Immature natural killer cell (primary cell): Measurements from ENCODE around the gene FSD1. TPM values are rescaled to one million over a fixed set of nuclear protein-coding genes. Genes with fewer than 3 reads are reported as not detected.
A peak's percentile ranks its signal among the peaks of the same experiment; 100 is the strongest.

ENCODE experiments used
- DNase-seq, 3 donors: peaks; one replicate each; pipeline ENCODE4 v3.0.0; 2022; ENCODE audit warnings: mixed read lengths in 1 of 3
- H3K27ac Mint-ChIP-seq, 6 donors: one replicate each; pipeline ENCODE4 v1.8.0; 2020; ENCODE audit warnings: mixed read lengths in 6 of 6, mild to moderate bottlenecking in 5 of 6, inconsistent platforms in 4 of 6, moderate library complexity in 3 of 6
- H3K27me3 Mint-ChIP-seq, 3 donors: one replicate each; pipeline ENCODE4 v1.8.0; 2020 to 2021; ENCODE audit warnings: low read depth in 3 of 3, mild to moderate bottlenecking in 3 of 3, mixed read lengths in 3 of 3, moderate library complexity in 3 of 3, inconsistent platforms in 1 of 3
- H3K36me3 Mint-ChIP-seq, 3 donors: one replicate each; pipeline ENCODE4 v1.8.0; 2020; ENCODE audit warnings: mixed read lengths in 3 of 3, inconsistent platforms in 2 of 3, mild to moderate bottlenecking in 2 of 3
- H3K4me1 Mint-ChIP-seq, 2 donors: one replicate each; pipeline ENCODE4 v1.8.0; 2020; ENCODE audit warnings: inconsistent platforms in 2 of 2, mild to moderate bottlenecking in 2 of 2, mixed read lengths in 2 of 2, moderate library complexity in 1 of 2
- H3K4me3 Mint-ChIP-seq, 5 donors: one replicate each; pipeline ENCODE4 v1.8.0; 2020; ENCODE audit warnings: mild to moderate bottlenecking in 5 of 5, mixed read lengths in 5 of 5, inconsistent platforms in 3 of 5, moderate library complexity in 3 of 5
- H3K9me3 Mint-ChIP-seq, 6 donors: one replicate each; pipeline ENCODE4 v1.8.0; 2020; ENCODE audit warnings: mild to moderate bottlenecking in 6 of 6, mixed read lengths in 6 of 6, inconsistent platforms in 4 of 6, moderate library complexity in 3 of 6
- polyA plus RNA-seq, 3 donors: library from polyadenylated mRNA; unstranded; fragments of 300-500 nt; fragmentation: Illumina TruSeq; gene quantifications; one replicate each; pipeline ENCODE4 v1.2.3, GENCODE V29; 2021

The FSD1 gene
- polyA plus RNA-seq, 3 donors from 2014 or later: 10.1 to 23.8 (median 12.8) TPM

DNA sequence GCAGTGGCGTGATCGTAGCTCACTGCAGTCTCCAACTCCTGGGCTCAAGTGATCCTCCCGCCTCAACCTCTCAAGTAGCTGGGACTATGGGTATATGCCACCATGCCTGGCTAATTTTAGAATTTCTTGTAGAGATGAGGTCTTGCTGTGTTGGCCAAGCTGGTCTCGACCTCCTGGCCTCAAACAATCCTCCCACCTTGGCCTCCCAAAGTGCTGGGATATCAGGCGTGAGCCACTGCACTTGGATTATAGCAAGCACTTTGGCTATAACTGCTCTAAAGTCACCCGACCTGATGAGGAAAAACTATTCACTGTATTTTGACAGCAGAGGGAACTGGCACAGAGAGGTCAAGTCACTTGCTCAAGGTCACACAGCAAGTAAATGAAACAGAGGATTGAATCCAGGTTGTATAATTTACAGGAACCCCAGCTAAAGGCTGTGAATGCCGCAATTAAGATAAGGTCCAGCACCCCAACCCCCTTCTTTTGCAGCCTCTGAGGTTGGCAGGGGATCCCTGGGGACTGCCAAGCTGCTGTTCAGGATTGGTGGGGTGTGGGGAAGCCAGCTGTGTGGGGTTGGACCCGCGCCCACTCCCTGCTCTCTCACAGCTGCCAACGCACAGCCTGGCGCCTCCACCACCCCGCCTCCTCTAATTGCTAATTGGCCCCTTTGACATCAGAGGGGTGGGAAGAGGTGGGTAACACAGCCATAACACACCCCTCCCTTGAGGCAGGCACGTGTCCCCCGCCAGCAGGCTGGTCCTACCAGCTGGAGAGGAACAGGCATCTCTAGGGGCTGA, 8.2 kb upstream of the FSD1 start:
- no peak for DNase-seq
- Mint-ChIP-seq H3K27me3 (peaks cover 0 to 3% (median 0%) of the 10 kb centered on the region in 3 donors), H3K36me3 (peaks cover 0 to 5% (median 3%) of the 10 kb centered on the region in 3 donors), H3K4me1 (peaks cover 14 to 23% of the 10 kb centered on the region in 2 donors), H3K9me3 (no peaks in the 10 kb centered on the region), H3K4me3 (no peak overlapping the region), H3K27ac (peak overlapping the region in 1 of 6 donors; percentile 9)

DNA sequence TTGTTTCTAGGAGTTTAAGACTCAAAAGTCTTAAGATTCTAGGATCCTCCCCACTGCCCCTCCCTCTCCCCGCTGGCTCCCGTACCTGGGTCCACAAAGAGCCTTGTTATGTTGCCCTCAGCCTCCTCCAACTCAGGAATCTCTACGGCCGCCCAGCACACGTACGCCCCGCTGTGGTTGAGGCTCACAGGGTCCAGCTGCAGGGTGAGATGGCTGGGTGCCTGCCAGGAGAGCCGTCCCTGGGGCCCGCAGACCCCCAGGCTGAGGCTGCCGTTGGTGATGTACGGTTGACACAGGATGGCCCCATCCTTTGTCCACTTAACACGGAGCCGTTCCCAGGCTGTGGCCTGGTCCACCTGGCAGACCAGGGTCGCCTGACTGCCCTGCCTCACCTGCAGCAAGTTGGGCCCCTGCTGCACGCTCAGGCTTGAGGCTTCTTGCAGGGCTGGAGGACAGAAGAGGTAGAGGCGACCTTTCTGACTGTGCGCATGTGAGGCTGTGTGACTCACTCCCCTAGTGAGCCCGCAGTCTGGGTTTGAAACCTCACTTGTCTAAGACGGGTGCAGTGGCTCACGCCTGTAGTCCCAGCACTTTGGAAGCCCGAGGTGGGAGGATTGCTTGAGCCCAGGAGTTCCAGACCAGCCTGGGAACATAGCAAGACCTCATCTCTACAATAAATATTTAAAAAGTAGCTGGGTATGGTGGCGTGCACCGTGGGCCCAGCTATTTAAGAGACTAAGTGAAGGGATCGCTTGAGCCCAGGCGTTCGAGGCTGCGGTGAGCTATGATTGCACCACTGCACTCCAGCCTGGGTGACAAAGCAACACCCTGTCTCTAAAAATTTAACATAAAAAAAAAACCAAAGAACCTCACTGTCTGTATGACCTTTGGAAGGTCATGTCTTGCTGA, 6.2 kb upstream of the FSD1 start:
- peak overlapping the region in 4 of 5 donors; percentile 19 to 78 (median 36) for H3K4me3 Mint-ChIP-seq
- peaks cover 33 to 42% of the 10 kb centered on the region in 2 donors for H3K4me1 Mint-ChIP-seq
- H3K27ac Mint-ChIP-seq: peak overlapping the region; percentile 63 to 93 (median 90)
- H3K9me3 Mint-ChIP-seq: no peaks in the 10 kb centered on the region
- peaks cover 0 to 4% (median 0%) of the 10 kb centered on the region in 3 donors for H3K27me3 Mint-ChIP-seq
- peaks cover 0 to 5% (median 3%) of the 10 kb centered on the region in 3 donors for H3K36me3 Mint-ChIP-seq
- DNase-seq: peak; percentile 13 to 34 (median 33)

DNA sequence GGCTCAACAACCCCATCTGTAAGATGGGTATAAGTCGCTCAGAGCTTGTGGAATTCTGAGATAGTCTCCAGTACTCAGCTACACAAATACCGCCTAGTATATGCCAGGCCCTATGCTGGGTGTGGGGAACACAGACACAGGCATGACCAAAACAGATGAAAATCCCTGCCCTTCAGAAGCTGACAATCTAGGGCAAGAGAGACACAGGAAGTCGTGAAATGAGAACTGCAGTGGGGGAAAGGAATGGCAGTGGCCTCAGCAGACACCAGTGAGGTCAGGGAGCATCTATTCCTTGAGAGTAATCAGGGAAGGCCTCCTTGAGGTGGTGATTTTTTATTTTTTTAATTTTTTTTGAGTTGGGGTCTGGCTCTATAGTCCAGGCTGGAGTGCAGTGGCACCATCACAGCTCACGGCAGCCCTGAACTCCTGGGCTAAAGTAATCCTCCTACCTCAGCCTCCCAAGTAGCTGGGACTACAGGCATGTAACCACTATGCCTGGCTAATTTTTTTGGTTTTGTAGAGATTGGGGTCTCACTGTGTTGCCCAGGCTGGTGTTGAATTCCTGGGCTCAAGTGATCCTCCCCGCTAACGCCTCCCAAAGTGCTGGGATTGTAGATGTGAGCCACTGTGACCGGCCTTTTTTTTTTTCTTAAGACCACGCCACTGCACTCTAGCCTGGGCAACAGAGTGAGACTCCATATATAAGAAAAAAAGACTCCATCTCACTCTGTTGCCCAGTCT, 5.4 kb upstream of the FSD1 start:
- H3K27ac Mint-ChIP-seq: peak overlapping the region; percentile 63 to 93 (median 90)
- peak overlapping the region in 4 of 5 donors; percentile 26 to 78 (median 36) for H3K4me3 Mint-ChIP-seq
- peaks cover 0 to 5% (median 3%) of the 10 kb centered on the region in 3 donors for H3K36me3 Mint-ChIP-seq
- no peak for DNase-seq
- H3K27me3 Mint-ChIP-seq: peaks cover 0 to 7% (median 4%) of the 10 kb centered on the region in 3 donors
- H3K9me3 Mint-ChIP-seq: no peaks in the 10 kb centered on the region
- H3K4me1 Mint-ChIP-seq: peaks cover 40 to 48% of the 10 kb centered on the region in 2 donors

DNA sequence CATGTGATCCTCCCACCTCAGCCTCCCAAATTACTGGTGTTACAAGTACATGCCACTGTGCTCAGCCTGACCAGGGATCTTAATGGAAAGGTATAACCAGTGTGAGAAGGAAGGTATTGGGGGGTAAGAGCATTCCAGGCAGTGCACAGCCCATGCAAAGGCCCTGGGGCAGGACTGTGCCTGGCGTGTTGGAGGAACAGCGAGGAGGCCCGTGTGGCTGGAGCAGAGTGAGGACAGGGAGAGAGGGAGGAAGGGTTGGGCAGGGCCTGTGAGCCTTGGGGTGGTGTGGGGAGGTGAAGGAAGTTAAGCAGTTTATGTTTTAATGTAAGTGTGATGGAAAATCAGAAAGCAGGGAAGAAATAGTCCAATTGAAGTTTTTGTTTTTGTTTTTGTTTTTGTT, 3.8 kb upstream of the FSD1 start:
- H3K4me3 Mint-ChIP-seq: peak overlapping the region; percentile 5 to 80 (median 67)
- H3K4me1 Mint-ChIP-seq: peaks cover 44 to 56% of the 10 kb centered on the region in 2 donors
- H3K27ac Mint-ChIP-seq: peak overlapping the region; percentile 65 to 92 (median 86)
- H3K9me3 Mint-ChIP-seq: no peaks in the 10 kb centered on the region
- no peak for DNase-seq
- peaks cover 0 to 7% (median 6%) of the 10 kb centered on the region in 3 donors for H3K27me3 Mint-ChIP-seq
- H3K36me3 Mint-ChIP-seq: peaks cover 0 to 4% (median 3%) of the 10 kb centered on the region in 3 donors

DNA sequence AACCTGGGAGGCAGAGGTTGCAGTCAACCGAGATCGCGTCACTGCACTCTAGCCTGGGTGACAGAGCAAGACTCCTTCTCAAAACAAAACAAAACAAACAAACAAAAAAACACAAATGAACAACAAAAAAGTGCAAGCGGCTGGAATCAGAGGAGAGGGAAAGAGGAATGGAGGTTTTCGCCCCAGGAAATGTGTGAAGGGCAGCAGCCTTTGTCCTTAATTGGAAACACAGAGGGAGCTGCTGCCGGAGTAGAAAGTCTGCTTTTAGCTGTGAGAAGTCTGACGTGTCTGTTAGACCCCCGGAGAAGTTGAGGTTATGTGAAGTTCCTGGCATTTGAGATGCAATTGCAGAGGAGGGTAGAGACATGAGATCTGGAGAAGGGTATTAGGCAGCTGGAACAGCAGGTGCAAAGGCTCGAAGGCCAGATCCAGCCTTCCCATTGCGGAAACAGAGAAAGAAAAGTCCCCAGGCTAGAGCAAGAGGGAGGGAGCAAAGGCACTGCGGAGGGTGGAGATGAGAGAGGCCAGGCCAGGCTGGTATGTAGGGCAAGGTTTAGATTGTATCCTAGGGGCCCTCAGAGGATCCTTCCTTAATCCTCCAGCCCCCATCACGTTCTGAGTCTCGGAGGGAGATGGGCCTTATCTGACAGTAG, 2.7 kb upstream of the FSD1 start:
- Mint-ChIP-seq H3K9me3 (no peaks in the 10 kb centered on the region), H3K4me1 (peaks cover 44 to 60% of the 10 kb centered on the region in 2 donors), H3K27me3 (peaks cover 0 to 8% (median 7%) of the 10 kb centered on the region in 3 donors), H3K27ac (peak overlapping the region; percentile 86 to 92 (median 90)), H3K4me3 (peak overlapping the region; percentile 85 to 96 (median 89)), H3K36me3 (peaks cover 0 to 5% (median 3%) of the 10 kb centered on the region in 3 donors)
- peak in 1 of 3 donors; percentile 5 for DNase-seq

DNA sequence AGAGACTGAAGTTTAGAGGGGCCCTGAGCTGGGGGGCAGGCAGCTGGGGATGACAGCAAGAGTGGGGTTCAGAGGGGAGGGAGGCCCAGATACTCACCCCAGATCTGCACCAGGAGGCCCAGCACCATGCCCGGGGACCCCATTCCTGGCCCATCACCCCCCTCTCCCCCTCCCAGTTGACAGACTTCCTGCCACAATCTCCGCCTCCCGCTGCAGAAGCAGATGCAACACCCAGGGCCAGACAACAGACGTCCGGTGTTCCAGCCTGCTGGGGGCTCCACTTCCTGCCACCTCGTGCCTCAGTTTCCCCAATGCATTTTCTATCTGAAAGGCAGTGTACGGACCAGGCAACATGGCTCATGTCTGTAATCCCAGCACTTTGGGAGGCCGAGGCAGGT, 2.2 kb upstream of the FSD1 start, which contains the start of gene TMIGD2:
Gene TMIGD2, minus strand, starts transcription at position 147 of the 398 bp plus-strand sequence. Its CDS starts 4 bp downstream, at position 143.
- no peaks in the 10 kb centered on the region for H3K9me3 Mint-ChIP-seq
- peak within 1 kb of the TSS; percentile 86 to 95 (median 90) for H3K27ac Mint-ChIP-seq
- DNase-seq: peak; percentile 35 to 38 (median 37)
- peaks cover 0 to 5% (median 3%) of the 10 kb centered on the region in 3 donors for H3K36me3 Mint-ChIP-seq
- H3K4me3 Mint-ChIP-seq: peak within 1 kb of the TSS; percentile 85 to 96 (median 89)
- H3K27me3 Mint-ChIP-seq: peaks cover 0 to 8% (median 7%) of the 10 kb centered on the region in 3 donors
- peaks cover 44 to 60% of the 10 kb centered on the region in 2 donors for H3K4me1 Mint-ChIP-seq

DNA sequence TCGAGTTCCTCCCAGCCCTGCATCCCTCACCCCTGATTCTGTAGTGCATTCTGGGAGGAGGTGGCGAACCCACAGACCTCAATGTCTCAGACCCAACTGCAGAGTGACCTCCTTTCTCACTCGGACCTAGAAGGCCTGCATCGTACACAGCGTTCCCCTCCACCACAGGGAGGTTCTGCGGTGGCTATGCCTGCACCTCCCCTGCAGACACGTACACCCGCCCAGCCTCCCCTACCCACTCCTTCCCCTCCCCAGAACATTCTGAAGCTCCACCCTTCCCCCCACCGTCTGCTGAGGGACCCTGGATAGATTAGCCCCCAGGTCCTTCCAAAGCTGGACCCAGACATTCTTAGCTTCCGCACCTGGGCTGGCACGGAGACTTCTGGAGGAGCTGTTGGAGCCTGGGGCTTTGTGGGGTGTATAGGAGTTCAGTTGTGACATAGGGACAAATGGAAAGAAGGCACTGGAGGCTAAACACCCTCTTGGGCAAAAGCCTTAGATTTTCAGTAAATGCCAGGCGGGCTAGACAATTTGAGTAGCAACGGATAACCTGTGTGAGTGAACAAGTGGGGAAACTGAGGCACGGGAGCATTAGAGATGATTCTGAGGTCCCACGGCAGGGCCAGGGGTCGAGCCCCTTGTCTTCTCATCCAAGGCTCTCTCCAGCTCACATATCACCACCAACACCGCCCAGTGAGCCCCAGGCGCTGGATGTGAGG, 420 bp upstream of the FSD1 start:
- DNase-seq: peak; percentile 68 to 70 (median 68)
- H3K4me1 Mint-ChIP-seq: peaks cover 39 to 49% of the 10 kb centered on the region in 2 donors
- H3K36me3 Mint-ChIP-seq: peaks cover 0 to 3% (median 0%) of the 10 kb centered on the region in 3 donors
- H3K9me3 Mint-ChIP-seq: no peaks in the 10 kb centered on the region
- peaks cover 0 to 8% (median 6%) of the 10 kb centered on the region in 3 donors for H3K27me3 Mint-ChIP-seq
- peak overlapping the region; percentile 79 to 96 (median 85) for H3K4me3 Mint-ChIP-seq
- peak overlapping the region; percentile 81 to 95 (median 92) for H3K27ac Mint-ChIP-seq

DNA sequence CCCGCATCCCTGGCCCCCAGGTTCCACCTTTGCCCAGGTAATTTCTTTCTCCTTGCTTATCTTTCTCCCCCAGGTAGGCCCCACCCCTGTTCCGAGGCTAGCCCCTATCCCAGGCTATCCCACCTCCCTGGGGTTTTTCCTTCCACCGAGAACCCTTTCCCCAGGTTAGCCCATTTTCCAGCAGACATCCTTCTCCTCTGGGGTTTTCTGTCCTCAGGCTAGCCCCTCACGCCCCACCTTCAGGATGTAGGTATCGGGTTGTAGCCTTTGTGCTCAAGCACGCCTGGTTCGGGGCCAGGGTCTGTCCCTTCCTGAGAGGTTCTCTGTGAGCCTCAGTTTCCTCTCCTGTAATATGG, 837 bp downstream of the FSD1 start:
- H3K4me1 Mint-ChIP-seq: peaks cover 37 to 46% of the 10 kb centered on the region in 2 donors
- DNase-seq: no peak
- peaks cover 0 to 3% (median 0%) of the 10 kb centered on the region in 3 donors for H3K36me3 Mint-ChIP-seq
- H3K9me3 Mint-ChIP-seq: no peaks in the 10 kb centered on the region
- peak overlapping the region in 1 of 6 donors; percentile 51 for H3K27ac Mint-ChIP-seq
- peaks cover 0 to 8% (median 6%) of the 10 kb centered on the region in 3 donors for H3K27me3 Mint-ChIP-seq
- H3K4me3 Mint-ChIP-seq: peak overlapping the region; percentile 47 to 77 (median 58)

DNA sequence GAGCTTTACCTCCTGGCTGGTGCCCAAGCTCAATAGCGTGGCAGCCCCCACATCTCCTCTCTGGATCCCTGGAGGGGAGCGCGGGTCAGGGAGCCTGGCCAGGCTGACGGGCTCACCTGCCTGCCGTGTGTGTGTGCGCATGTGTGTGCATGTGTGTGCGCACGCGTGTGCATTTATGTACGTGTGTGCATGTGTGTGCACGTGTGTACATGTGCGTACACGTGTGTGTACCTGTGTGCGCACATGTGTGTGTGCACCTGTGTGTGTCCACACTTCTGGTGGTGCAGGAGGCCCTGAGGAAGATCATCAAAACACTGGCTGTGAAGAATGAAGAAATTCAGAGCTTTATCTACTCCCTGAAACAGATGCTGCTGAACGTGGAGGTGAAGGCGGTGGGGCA, 1.3 kb downstream of the FSD1 start:
- DNase-seq: no peak
- Mint-ChIP-seq H3K27me3 (peaks cover 0 to 8% (median 6%) of the 10 kb centered on the region in 3 donors), H3K4me1 (peaks cover 33 to 43% of the 10 kb centered on the region in 2 donors), H3K27ac (peak overlapping the region in 1 of 6 donors; percentile 51), H3K4me3 (peak overlapping the region; percentile 47 to 77 (median 58)), H3K36me3 (peaks cover 0 to 3% (median 0%) of the 10 kb centered on the region in 3 donors), H3K9me3 (no peaks in the 10 kb centered on the region)

DNA sequence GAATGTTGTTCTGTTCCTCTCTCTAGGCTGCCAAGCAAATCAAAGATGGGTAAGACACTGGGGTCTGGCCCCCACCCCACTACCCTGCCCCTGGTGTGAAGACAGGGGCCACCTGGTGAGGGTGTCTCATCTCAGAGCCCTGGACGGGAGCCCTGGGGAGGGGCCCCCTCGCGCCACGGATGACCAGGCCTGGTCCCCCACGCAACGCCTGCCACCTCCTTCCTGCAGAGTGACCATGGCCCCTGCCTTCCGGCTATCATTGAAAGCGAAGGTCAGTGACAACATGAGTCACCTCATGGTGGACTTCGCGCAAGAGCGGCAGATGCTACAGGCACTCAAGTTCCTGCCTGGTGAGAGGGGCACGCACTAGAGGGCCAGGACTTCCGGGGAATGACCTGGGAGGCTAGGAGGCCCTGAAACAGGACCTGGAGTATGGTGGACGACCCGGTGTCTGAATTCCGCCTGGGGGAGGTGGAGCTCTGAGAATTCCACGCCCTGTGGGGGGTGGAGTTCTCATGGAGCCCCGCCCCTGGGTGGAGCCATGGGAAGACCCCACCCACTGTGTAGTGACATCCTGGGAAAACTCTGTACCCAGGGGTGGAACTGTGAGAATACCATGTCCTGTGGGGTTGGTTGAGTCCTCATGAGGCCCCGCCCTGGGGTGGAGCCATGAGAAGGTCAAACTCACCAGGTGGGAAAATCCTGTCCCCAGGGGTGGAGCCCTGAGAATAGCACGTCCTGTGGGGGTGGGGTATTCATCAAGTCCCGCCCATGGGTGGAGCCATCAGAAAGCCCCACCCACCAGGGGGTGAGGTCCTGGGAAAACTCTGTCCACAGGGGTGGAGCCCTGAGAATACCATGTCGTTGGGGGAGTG, 6.1 kb downstream of the FSD1 start:
- H3K4me3 Mint-ChIP-seq: no peak overlapping the region
- peaks cover 0 to 7% of the 10 kb centered on the region in 2 donors for H3K4me1 Mint-ChIP-seq
- H3K27me3 Mint-ChIP-seq: peaks cover 0 to 5% (median 2%) of the 10 kb centered on the region in 3 donors
- DNase-seq: peak in 1 of 3 donors; percentile 7
- peaks cover 0 to 3% (median 0%) of the 10 kb centered on the region in 3 donors for H3K36me3 Mint-ChIP-seq
- H3K27ac Mint-ChIP-seq: no peak overlapping the region
- H3K9me3 Mint-ChIP-seq: no peaks in the 10 kb centered on the region

DNA sequence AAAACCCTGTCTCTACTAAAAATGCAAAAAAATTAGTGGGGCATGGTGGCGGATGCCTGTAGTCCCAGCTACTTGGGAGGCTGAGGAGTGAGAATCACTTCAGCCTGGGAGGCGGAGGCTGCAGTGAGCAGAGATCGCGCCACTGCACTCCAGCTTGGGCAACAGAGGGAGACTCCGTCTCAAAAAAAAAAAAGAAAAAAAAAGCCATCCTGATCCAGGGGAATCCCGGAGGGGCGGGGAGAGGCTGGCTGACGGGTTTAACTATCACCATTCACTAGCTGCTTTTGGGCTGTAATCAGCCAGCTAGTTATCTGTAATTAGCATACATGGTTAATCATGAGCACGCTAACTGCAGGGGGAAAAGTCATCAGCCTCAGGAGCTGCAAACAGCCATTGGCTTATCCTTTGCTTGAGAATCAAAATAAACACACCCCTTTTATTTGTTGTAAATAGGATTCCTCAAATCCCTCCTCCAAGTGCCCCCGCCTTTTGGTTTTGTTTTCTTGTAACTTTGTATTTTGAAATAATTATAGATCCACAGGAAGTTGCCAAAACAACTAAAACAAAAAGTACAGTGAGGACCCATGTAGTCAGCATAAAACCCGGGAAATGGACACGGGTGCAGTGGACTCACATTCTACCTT, 9.6 kb downstream of the FSD1 start:
- no peak for DNase-seq
- no peaks in the 10 kb centered on the region for H3K4me1 Mint-ChIP-seq
- no peaks in the 10 kb centered on the region for H3K9me3 Mint-ChIP-seq
- peaks cover 0 to 6% (median 0%) of the 10 kb centered on the region in 3 donors for H3K27me3 Mint-ChIP-seq
- no peak overlapping the region for H3K27ac Mint-ChIP-seq
- H3K4me3 Mint-ChIP-seq: no peak overlapping the region
- peaks cover 0 to 8% (median 8%) of the 10 kb centered on the region in 3 donors for H3K36me3 Mint-ChIP-seq
